ENCODE measurements around the gene RSAD2.

DNA sequence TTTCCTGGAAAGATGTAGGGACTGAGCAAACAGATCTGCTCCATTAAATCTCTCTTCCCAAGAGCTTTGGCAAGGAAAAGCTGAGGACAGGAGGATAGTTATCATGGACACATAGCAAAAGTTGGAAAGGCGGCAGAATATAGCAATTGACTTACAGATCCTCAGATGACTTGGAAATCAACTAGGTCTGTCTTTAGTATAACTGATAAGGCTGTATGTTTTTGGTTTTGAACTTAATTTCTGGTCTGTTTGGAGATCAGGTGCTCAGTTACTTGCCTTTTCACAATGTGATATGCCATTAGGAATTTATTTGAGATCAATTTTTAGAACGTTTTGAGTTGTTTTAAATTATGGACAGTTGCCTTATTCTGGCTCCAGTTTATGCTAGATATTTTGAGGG is 8.0 kb downstream of the RSAD2 start:
- TF ChIP-seq CTCF (IDR thresholded peaks at IDR 0.05; ENCODE audit: low read length) (no peak), EZH2 (optimal IDR thresholded peaks at IDR 0.05; ENCODE audit: low read depth, low read length) (no peak)

Data from MM.1S (cell line).